A549 (cell line): ENCODE results near the gene PHRF1.

Experiments used
- CHD2 ChIP-seq: fragments of 150-350 bp; IDR thresholded peaks from 2 replicates; pipeline ENCODE4 v1.6.1; 2014; ENCODE audit warnings: low read length; ENCODE audit not compliant: partially characterized antibody
- CTCF ChIP-seq: fragments of >200 bp; sonication (Bioruptor Twin); formaldehyde crosslinking; IDR thresholded peaks from 3 replicates; pipeline ENCODE4 v1.5.1; 2016
- ESRRA ChIP-seq: fragments of 150-350 bp; IDR thresholded peaks from 2 replicates; pipeline ENCODE4 v1.6.1; 2014; ENCODE audit warnings: mild to moderate bottlenecking, low read length, borderline replicate concordance
- FOSL2 ChIP-seq, 2 experiments: fragments of 450-650 bp in 1 of 2; fragments of >200 bp in 1 of 2; sonication (Bioruptor Twin) in 1 of 2; formaldehyde crosslinking; IDR thresholded peaks; 2 replicates each; pipeline versions ENCODE4 v1.5.0 to v1.6.1; 2016 to 2020; ENCODE audit warnings: mild to moderate bottlenecking in 1 of 2, moderate library complexity in 1 of 2
- HES2 ChIP-seq: fragments of >200 bp; sonication (Bioruptor Twin); formaldehyde crosslinking; IDR thresholded peaks from 2 replicates; pipeline ENCODE4 v1.6.1; 2016
- HMGXB4 ChIP-seq: fragments of 250-450 bp; sonication (Bioruptor Pico); IDR thresholded peaks from 2 replicates; pipeline ENCODE4 v1.5.0; 2021; ENCODE audit warnings: mild to moderate bottlenecking, moderate library complexity, borderline replicate concordance
- JUN ChIP-seq, 2 experiments: fragments of >200 bp; sonication (Bioruptor Twin); formaldehyde crosslinking; IDR thresholded peaks; 2 replicates in 1 of 2; 3 replicates in 1 of 2; pipeline ENCODE4 v1.6.1; 2016 to 2017
- JUNB ChIP-seq: fragments of >200 bp; sonication (Bioruptor Twin); formaldehyde crosslinking; IDR thresholded peaks from 2 replicates; pipeline ENCODE4 v1.6.1; 2016
- KDM1A ChIP-seq: fragments of 200-600 bp; sonication (generic); IDR thresholded peaks from 2 replicates; pipeline ENCODE4 v1.6.1; 2016; ENCODE audit warnings: low read depth, mild to moderate bottlenecking
- KDM5A ChIP-seq: fragments of 200-600 bp; sonication (generic); IDR thresholded peaks from 2 replicates; pipeline ENCODE4 v1.6.1; 2016; ENCODE audit warnings: antibody characterized with exemption, mild to moderate bottlenecking
- POLR2A ChIP-seq: IDR thresholded peaks from 2 replicates; pipeline ENCODE4 v1.6.1; 2012; ENCODE audit warnings: mild to moderate bottlenecking, low read length
- POLR2AphosphoS2 ChIP-seq: conservative IDR thresholded peaks from 2 replicates; pipeline ENCODE4 v1.6.1; 2012; ENCODE audit warnings: low read length, improper control_type of control experiment, inconsistent platforms
- REST ChIP-seq: fragments of 200-600 bp; sonication (generic); IDR thresholded peaks from 2 replicates; pipeline ENCODE4 v1.6.1; 2016; ENCODE audit warnings: antibody characterized with exemption, mild to moderate bottlenecking, moderate library complexity
- SREBF2 ChIP-seq: fragments of 450-650 bp; IDR thresholded peaks from 2 replicates; pipeline ENCODE4 v1.6.1; 2014; ENCODE audit warnings: mild to moderate bottlenecking, moderate library complexity

- TF ChIP-seq SREBF2 (no peak), CTCF (no peak), POLR2A (no peak), KDM1A (no peak), CHD2 (no peak), HMGXB4 (no peak), HES2 (no peak), POLR2AphosphoS2 (no peak), JUN (IDR thresholded peaks at IDR 0.05) (no peak), JUNB (no peak), FOSL2 (IDR thresholded peaks at IDR 0.05) (no peak), FOSL2 (CRISPR knock-in tag; IDR thresholded peaks at IDR 0.05) (no peak), KDM5A (no peak), REST (no peak), ESRRA (no peak)
These were observed 13.0 kb upstream of the PHRF1 start for GRCh38 chr11:563066-563811.
